ENCODE results near the gene TRIM38.

GRCh38 chr6:26033941-26034354 is 71.3 kb downstream of the TRIM38 start:
- TF ChIP-seq, protein P1, sequence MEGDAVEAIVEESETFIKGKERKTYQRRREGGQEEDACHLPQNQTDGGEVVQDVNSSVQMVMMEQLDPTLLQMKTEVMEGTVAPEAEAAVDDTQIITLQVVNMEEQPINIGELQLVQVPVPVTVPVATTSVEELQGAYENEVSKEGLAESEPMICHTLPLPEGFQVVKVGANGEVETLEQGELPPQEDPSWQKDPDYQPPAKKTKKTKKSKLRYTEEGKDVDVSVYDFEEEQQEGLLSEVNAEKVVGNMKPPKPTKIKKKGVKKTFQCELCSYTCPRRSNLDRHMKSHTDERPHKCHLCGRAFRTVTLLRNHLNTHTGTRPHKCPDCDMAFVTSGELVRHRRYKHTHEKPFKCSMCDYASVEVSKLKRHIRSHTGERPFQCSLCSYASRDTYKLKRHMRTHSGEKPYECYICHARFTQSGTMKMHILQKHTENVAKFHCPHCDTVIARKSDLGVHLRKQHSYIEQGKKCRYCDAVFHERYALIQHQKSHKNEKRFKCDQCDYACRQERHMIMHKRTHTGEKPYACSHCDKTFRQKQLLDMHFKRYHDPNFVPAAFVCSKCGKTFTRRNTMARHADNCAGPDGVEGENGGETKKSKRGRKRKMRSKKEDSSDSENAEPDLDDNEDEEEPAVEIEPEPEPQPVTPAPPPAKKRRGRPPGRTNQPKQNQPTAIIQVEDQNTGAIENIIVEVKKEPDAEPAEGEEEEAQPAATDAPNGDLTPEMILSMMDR (IDR thresholded peaks at IDR 0.05; ENCODE audit: borderline replicate concordance, extremely low read depth, low read length, poor library complexity, severe bottlenecking), result no peak
- TF ChIP-seq EZH2 (IDR thresholded peaks at IDR 0.05; ENCODE audit: borderline replicate concordance, low read depth, low read length, severe bottlenecking), result no peak

All from DND-41 (cell line).